RWPE1 (cell line): ENCODE results near the gene PXMP4.

Experiments
- CTCF ChIA-PET: fragments of 350-600 bp; sonication (Branson Sonifier 250); formaldehyde crosslinking; extraction: SDS; loops from one replicate; lab custom pipeline; 2021; lab: Yijun Ruan, JAX
- POLR2A ChIA-PET: fragments of 400-600 bp; formaldehyde crosslinking; extraction: SDS; loops from one replicate; lab custom pipeline; 2020; ENCODE audit warnings: antibody characterized with exemption; ENCODE audit not compliant: low non-redundant PET; lab: Yijun Ruan, JAX
- DNase-seq: peaks from one replicate; pipeline ENCODE4 v3.0.0; 2012; ENCODE audit warnings: low spot score
- H3K27ac ChIP-seq: fragments of 450-650 bp; 2 replicates; pipeline ENCODE4 v1.5.1; 2017
- CTCF ChIP-seq: fragments of 450-650 bp; conservative IDR thresholded peaks from 2 replicates; pipeline ENCODE4 v1.5.1; 2017; ENCODE audit warnings: low read depth, mild to moderate bottlenecking

The PXMP4 gene

DNA sequence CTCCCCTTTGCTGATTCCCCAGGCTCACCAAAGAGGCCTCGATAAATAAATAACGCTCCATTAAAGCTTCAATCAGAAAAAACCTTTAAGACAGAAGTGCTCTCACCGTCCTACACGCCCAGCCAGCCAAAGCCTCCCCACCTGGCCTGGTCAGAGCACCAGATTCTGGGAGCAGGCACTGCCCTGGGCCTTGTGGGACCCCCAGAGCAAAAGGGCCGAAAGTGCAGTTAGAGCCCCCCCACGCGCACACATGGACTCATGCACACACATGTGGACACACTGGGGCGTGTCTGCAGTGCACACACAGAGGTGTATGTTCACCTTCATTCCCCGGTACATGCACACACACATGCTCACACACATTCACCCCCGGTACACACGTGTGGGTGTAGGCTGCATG is 44.0 kb downstream of the PXMP4 start:
- CTCF ChIA-PET = interaction anchor here (0.9 kb wide), 1 partner anchor 9 kb away, joined by 5 read pairs; the partner anchor contains the start of gene ACTL10
- POLR2A ChIA-PET = no interaction called here
- no peak for DNase-seq
- no peak for TF ChIP-seq CTCF
- peak overlapping the region; percentile 84 for H3K27ac ChIP-seq

DNA sequence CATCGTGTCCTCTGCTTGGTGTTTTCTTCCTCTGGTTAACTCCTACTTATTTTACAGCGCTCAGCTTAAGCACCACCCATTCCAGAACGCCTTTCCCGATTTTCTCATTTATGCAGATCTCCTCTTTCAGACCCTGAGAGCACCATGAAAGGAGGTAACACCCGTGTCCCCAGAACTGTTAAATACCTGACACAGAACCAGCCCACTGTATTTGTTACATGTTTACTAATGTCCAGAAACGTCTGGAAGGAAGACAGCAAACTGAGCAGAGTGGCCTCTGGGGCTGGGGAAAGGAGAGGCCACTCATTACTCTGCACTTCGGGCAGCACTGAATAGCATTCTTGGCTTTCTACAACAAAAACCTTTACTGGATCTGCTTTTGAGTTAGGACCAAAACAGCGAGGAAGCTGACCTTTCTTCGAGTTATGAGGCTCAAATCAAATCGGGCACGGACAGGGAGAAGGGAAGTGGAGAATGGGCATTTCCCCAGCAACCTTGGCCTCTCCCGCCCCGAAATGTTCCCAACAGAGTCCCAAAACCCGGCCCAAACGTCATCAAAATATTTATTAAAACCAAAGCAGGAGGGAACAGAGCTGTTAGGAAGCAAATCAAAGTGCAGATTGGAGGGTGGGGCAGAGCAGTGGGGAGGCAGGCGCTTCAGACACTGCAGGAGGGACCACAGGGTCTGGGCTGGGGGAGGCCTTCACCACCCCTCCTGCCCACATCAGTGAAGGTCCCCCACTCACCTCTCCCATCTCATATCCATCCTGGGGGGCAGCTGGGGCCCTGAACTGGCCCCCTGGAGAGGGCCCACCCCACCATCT is 44.8 kb downstream of the PXMP4 start:
- H3K27ac ChIP-seq = peak overlapping the region; percentile 84
- no peak for TF ChIP-seq CTCF
- CTCF ChIA-PET = interaction anchor here (0.6 to 0.9 kb wide), 2 partner anchors 8 to 230 kb away, joined by 3 to 5 read pairs; partner anchors contain the start of gene ACTL10
- POLR2A ChIA-PET = interaction anchor here (1.0 kb wide), 1 partner anchor 44 kb away, joined by 3 read pairs; the partner anchor contains the start of gene PXMP4
- no peak for DNase-seq

DNA sequence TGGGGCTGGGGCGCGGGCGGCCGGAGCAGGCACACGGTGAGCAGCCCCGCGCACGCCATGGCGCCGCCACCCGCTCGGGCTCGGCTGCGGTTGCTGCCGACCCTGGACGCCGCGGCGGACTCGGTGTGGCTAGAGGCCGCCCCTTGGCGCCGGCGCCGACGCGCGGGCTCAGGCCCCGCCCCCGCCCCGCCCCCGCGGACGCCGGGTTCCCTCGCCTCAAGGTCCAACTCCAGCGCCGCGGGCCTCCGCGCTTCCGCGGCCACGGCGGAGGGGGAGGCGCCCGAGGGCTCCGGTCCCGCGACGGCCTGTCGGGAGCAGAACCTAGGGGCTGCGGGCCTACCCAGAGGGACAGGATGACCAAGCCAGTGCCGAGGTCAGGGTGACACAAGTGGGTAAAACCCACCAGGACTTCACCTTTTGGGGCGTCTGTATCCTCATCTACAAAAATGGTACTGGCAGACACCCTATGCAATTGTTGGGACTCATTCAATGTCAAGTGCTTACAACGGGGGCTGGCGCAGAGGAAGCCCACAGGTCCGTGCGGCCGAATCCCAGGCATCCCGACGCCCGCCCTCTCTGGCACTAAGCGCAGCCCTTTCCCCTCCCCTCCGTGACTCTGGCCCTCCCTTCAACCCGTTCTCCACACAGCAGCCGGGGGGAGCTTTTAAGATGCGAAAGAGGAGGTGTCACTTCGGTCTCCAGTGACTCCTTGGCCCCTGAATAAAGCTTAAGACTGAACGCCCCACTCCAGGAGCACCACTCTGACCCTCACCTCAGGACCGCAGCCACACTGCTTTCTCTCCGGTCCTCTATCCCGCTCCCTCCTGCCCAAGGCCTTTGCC is 45.6 kb downstream of the PXMP4 start, which contains the start of gene NECAB3:
Gene NECAB3 (minus strand): TSS at position 135 of the 842 bp plus-strand sequence. CDS start 76 bp downstream, at position 59.
- CTCF ChIA-PET = interaction anchor here (0.6 kb wide), 1 partner anchor 230 kb away, joined by 3 read pairs; no protein-coding TSS in a partner anchor
- TF ChIP-seq CTCF = no peak
- DNase-seq = peak; percentile 91
- POLR2A ChIA-PET = interaction anchor here (1.0 kb wide), 1 partner anchor 45 kb away, joined by 3 read pairs; the partner anchor contains the start of gene PXMP4
- peak within 1 kb of the TSS; percentile 84 for H3K27ac ChIP-seq

DNA sequence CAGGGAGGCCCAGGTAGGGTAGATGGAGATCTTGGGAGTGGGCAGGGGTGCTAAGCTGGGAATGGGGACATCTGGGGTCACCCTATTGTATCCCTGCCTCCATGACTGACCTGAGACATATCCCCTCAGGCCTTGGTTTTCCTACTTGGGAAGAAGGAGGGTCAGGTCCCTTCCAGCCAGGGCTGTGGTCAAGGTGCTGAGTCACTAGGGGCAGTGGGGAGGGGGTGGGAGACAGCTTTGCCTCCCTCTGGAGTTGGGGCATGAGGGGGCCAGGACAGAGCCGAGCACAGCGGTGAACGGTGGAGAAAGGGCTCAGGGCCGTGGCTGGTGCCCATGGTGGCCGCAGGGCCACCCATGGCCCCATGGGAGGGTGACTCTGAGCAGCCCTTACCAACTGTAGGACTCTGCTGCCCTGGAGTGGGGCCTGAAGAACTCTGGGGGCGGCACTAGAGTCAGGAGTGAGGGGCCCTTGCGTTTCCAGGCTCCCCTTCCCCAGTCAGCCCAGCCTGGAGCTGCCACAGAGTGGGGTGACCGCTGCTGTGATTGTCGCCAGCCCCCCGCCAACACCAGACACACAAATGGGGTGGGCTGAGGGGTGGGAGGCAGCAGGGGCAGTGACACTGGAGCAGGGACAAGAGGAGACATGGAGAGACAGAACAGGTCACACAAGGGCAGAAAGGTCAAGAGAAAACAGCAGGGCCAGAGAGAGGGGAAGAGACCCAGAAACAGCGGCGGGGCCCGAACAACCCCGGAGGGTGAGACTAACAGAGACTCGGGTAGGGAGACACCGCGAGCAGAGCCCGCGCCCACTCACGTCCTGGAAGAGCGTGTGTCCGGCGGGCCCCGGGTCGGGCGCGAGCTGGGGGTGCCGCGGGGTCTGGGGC is 46.5 kb downstream of the PXMP4 start:
- POLR2A ChIA-PET = no interaction called here
- TF ChIP-seq CTCF = no peak
- peak; percentile 70 for DNase-seq
- CTCF ChIA-PET = no interaction called here
- peak overlapping the region; percentile 84 for H3K27ac ChIP-seq

GRCh38 chr20:33673114-33673409 is 47.0 kb downstream of the PXMP4 start:
- peak overlapping the region; percentile 84 for H3K27ac ChIP-seq
- ChIA-PET POLR2A (no interaction called here), CTCF (interaction anchor here (0.8 kb wide), 1 partner anchor 456 kb away, joined by 5 read pairs; no protein-coding TSS in a partner anchor)
- DNase-seq = no peak
- TF ChIP-seq CTCF = no peak
